Measurements from ENCODE around the gene POGZ.
"Not testable (repeated sequence)": the region's sequence is repeated elsewhere in the genome, so short reads cannot be mapped to it uniquely, and the experiment has no call there.

Gene POGZ

DNA sequence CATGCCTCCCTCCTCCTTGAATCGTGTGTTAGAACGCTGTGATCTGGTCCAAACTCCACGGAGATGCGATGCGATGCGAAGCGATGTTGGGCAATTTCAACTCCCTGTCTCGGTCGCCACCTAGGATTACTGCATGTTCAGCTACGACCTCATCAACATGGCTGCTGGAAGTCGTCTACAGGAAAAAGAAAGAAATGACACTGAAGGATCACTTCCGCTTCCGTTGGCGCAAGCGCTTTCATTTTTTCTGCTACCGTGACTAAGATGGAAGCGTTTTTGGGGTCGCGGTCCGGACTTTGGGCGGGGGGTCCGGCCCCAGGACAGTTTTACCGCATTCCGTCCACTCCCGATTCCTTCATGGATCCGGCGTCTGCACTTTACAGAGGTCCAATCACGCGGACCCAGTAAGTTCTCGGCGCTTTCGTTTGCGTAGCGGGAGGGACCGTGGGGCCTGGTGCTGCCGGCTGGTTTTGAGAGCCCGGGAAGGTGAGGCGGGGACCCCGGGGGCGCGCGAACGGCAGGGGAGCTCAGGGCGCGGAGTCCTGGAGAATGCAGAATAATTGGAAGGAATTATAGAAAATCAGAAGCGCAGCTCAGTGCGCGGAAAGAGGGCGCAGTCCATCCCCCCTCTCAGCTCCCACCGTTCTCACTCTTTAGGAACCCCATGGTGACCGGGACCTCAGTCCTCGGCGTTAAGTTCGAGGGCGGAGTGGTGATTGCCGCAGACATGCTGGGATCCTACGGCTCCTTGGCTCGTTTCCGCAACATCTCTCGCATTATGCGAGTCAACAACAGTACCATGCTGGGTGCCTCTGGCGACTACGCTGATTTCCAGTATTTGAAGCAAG is 59.7 kb downstream of the POGZ start, which contains the start of gene PSMB4:
TSS of gene PSMB4 (plus strand) at position 250 of the 848 bp plus-strand sequence. CDS start at position 265, 15 bp downstream.
- H3K36me3 ChIP-seq, result peaks cover 42% of the 10 kb centered on the region
- H3K4me1 ChIP-seq, result no peaks in the 10 kb centered on the region
- H3K27me3 ChIP-seq, result no peaks in the 10 kb centered on the region
- peak within 1 kb of the TSS; percentile 99 for H3K4me3 ChIP-seq (ENCODE audit: low read depth, low read length)
- H3K9me3 ChIP-seq, result no peaks in the 10 kb centered on the region
- DNase-seq, result peak; percentile 83
- TF ChIP-seq, protein P1, sequence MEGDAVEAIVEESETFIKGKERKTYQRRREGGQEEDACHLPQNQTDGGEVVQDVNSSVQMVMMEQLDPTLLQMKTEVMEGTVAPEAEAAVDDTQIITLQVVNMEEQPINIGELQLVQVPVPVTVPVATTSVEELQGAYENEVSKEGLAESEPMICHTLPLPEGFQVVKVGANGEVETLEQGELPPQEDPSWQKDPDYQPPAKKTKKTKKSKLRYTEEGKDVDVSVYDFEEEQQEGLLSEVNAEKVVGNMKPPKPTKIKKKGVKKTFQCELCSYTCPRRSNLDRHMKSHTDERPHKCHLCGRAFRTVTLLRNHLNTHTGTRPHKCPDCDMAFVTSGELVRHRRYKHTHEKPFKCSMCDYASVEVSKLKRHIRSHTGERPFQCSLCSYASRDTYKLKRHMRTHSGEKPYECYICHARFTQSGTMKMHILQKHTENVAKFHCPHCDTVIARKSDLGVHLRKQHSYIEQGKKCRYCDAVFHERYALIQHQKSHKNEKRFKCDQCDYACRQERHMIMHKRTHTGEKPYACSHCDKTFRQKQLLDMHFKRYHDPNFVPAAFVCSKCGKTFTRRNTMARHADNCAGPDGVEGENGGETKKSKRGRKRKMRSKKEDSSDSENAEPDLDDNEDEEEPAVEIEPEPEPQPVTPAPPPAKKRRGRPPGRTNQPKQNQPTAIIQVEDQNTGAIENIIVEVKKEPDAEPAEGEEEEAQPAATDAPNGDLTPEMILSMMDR (IDR thresholded peaks at IDR 0.05; ENCODE audit: low read depth, low read length), result peak; percentile 50

- H3K9me3 ChIP-seq; DNase-seq; H3K4me1 ChIP-seq; H3K4me3 ChIP-seq (ENCODE audit: low read depth, low read length); H3K27me3 ChIP-seq: not testable (repeated sequence)
- H3K36me3 ChIP-seq, result peaks cover 18% of the 10 kb centered on the region
Measured at GRCh38 chr1:151396265-151396664, 63.0 kb downstream of the POGZ start.

GRCh38 chr1:151393583-151393982 is 65.7 kb downstream of the POGZ start:
- DNase-seq, result no peak
- Histone ChIP-seq H3K27me3 (no peaks in the 10 kb centered on the region), H3K4me3 (ENCODE audit: low read depth, low read length) (no peak overlapping the region), H3K9me3 (no peaks in the 10 kb centered on the region; the same call in 1 of the 2 replicates), H3K4me1 (no peaks in the 10 kb centered on the region), H3K36me3 (no peaks in the 10 kb centered on the region)
- TF ChIP-seq, protein P1 (IDR thresholded peaks at IDR 0.05; ENCODE audit: low read depth, low read length), result no peak

DNA sequence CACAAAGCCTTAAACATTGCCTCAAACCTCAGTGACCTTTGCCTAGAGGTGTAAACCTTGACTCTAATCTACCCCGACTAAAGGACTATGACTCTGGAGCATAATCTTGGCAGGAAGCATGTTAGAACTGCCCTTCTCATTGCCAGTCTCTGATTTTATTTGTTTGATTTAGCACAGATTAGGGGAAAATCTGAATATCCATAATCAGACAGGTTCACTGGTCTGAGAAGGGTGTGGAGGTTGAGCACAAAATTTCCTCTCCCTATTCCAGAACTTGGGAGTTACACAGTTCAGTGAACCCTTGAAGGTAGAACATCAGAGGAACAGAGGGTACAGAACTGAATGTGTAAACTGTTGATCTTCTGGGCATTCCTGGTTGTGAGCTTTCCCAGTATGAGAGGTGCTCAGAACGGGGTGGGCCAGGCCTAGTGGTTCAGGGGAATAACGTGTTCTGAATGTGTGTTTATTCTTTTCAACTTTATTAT is 68.2 kb downstream of the POGZ start:
- Histone ChIP-seq H3K9me3 (no peaks in the 10 kb centered on the region; the same call in 1 of the 2 replicates), H3K4me3 (ENCODE audit: low read depth, low read length) (no peak overlapping the region), H3K4me1 (no peaks in the 10 kb centered on the region), H3K27me3 (no peaks in the 10 kb centered on the region), H3K36me3 (no peaks in the 10 kb centered on the region)
- TF ChIP-seq, protein P1 (IDR thresholded peaks at IDR 0.05; ENCODE audit: low read depth, low read length), result no peak
- no peak for DNase-seq

- not testable (repeated sequence) for H3K4me3 ChIP-seq (ENCODE audit: low read depth, low read length); H3K9me3 ChIP-seq; H3K36me3 ChIP-seq; H3K27me3 ChIP-seq; H3K4me1 ChIP-seq; DNase-seq
Measured at GRCh38 chr1:151390221-151391078, 68.8 kb downstream of the POGZ start.

DNA sequence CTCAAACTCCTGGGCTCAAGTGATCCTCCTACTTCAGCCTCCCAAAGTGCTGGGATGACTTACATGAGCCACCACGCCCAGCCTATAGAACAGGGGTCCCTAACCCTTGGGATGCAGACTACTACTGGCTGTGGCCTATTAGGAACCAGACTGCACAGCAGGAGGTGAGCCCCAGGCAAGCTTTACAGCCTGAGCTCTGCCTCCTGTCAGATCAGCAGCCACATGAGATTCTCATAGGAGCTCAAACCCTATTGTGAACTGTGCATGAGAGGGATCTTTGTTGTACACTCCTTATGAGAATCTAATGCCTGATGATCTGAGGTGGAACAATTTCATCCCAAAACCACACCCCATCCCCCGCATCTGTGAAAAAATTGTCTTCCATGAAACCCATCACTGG is 73.3 kb downstream of the POGZ start:
- Histone ChIP-seq H3K27me3 (no peaks in the 10 kb centered on the region), H3K4me3 (ENCODE audit: low read depth, low read length) (no peak overlapping the region), H3K4me1 (no peaks in the 10 kb centered on the region), H3K36me3 (no peaks in the 10 kb centered on the region), H3K9me3 (no peaks in the 10 kb centered on the region; the same call in 1 of the 2 replicates)
- DNase-seq, result no peak
- TF ChIP-seq, protein P1 (IDR thresholded peaks at IDR 0.05; ENCODE audit: low read depth, low read length), result no peak

All from BE2C (cell line).